ENCODE measurements around the gene CECR2.

DNA sequence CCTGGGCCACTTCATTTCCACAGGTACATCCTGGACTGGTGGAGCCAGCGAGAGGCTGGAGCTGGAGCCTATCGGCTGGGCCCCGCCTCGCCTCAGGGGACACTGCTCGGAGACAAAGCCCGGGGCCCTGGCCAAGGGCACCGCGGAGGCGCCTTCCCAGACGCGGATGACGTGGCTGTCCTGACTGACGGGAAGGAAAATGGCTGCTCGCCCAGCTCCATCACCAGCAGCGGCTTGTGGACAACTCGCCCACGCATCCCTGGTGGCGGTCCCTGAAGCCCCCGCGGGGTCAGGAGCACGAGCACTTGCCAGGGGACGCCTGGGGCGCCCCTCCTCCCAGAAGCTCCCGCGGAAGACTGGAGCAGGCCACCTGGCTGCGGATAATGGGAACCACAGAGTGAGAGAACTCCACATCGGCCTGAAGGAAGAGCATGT is 49.6 kb downstream of the CECR2 start:
- no peak for TF ChIP-seq EZH2 (IDR thresholded peaks at IDR 0.05; ENCODE audit: borderline replicate concordance, low read depth, low read length, severe bottlenecking)
- TF ChIP-seq, protein P1, sequence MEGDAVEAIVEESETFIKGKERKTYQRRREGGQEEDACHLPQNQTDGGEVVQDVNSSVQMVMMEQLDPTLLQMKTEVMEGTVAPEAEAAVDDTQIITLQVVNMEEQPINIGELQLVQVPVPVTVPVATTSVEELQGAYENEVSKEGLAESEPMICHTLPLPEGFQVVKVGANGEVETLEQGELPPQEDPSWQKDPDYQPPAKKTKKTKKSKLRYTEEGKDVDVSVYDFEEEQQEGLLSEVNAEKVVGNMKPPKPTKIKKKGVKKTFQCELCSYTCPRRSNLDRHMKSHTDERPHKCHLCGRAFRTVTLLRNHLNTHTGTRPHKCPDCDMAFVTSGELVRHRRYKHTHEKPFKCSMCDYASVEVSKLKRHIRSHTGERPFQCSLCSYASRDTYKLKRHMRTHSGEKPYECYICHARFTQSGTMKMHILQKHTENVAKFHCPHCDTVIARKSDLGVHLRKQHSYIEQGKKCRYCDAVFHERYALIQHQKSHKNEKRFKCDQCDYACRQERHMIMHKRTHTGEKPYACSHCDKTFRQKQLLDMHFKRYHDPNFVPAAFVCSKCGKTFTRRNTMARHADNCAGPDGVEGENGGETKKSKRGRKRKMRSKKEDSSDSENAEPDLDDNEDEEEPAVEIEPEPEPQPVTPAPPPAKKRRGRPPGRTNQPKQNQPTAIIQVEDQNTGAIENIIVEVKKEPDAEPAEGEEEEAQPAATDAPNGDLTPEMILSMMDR (IDR thresholded peaks at IDR 0.05; ENCODE audit: borderline replicate concordance, extremely low read depth, low read length, poor library complexity, severe bottlenecking) = no peak
